Breast epithelium (tissue), 4 donors: ENCODE results near the gene PRDM16. TPM values are rescaled to one million over a fixed set of nuclear protein-coding genes. Genes with fewer than 3 reads are reported as not detected.

Experiments
- DNase-seq, 2 donors: peaks; one replicate each; pipeline ENCODE4 v3.0.0-alpha.2; 2019; ENCODE audit warnings: low spot score in 2 of 2
- H3K27ac ChIP-seq, 2 donors: fragments of 200-600 bp; sonication (generic) in 1 of 2; one replicate each; pipeline ENCODE4 v1.5.1; 2016 to 2019; ENCODE audit warnings: mild to moderate bottlenecking in 1 of 2
- H3K27me3 ChIP-seq, 2 donors: fragments of 200-600 bp; sonication (generic) in 1 of 2; one replicate each; pipeline versions ENCODE4 v1.5.1 to v1.6.0; 2017 to 2019; ENCODE audit warnings: control low read depth in 1 of 2, mild to moderate bottlenecking in 1 of 2
- H3K36me3 ChIP-seq: fragments of 200-600 bp; one replicate; pipeline ENCODE4 v1.5.1; 2019
- H3K4me1 ChIP-seq, 2 donors: fragments of 200-600 bp; sonication (generic); one replicate each; pipeline ENCODE4 v1.5.1; 2016 to 2019; ENCODE audit warnings: control low read depth in 1 of 2
- H3K4me3 ChIP-seq, 3 donors: fragments of 200-600 bp; sonication (generic); 1 replicate in 2 of 3; 2 replicates in 1 of 3; pipeline ENCODE4 v1.5.1; 2016 to 2019; ENCODE audit warnings: mild to moderate bottlenecking in 3 of 3, moderate library complexity in 2 of 3
- H3K9me3 ChIP-seq, 2 donors: fragments of 200-600 bp; sonication (generic) in 1 of 2; one replicate each; pipeline ENCODE4 v1.5.1; 2016 to 2019; ENCODE audit warnings: control low read depth in 1 of 2
- POLR2A ChIP-seq: fragments of 450-650 bp; IDR thresholded peaks from one replicate; pipeline ENCODE4 v1.6.1; 2016; ENCODE audit warnings: antibody characterized with exemption, mild to moderate bottlenecking, moderate library complexity
- POLR2AphosphoS5 ChIP-seq, 3 donors: sonication (generic); formaldehyde crosslinking; IDR thresholded peaks; one replicate each; pipeline ENCODE4 v1.6.1; 2017; ENCODE audit warnings: antibody characterized with exemption in 3 of 3
- intact Hi-C: fragments of 100-400 bp; cut with DNase I; formaldehyde crosslinking; loops from one replicate; pipeline ENCODE4 v1.15.1; 2023; ENCODE audit warnings: low total_unique reads
- total RNA-seq, 3 donors: library from RNA; depleted of rRNA; stranded (reverse); fragments of >200 nt; gene quantifications; one replicate each; pipeline ENCODE4 v1.1.0, GENCODE V29; 2016
- TF ChIP-seq, protein P1 (sequence below), 3 donors: fragments of 450-650 bp; IDR thresholded peaks; one replicate each; pipeline ENCODE4 v1.5.1; 2016 to 2017; ENCODE audit warnings: antibody characterized with exemption in 3 of 3, mild to moderate bottlenecking in 3 of 3, moderate library complexity in 3 of 3

The PRDM16 gene
- total RNA-seq, 3 donors from 2014 or later: 0.48 to 3.8 (median 3.6) TPM

GRCh38 chr1:3276341-3276800 is 207.4 kb downstream of the PRDM16 start:
- peak overlapping the region in 1 of 2 donors; percentile 25 for H3K27ac ChIP-seq
- no peak overlapping the region for H3K4me3 ChIP-seq
- H3K9me3 ChIP-seq: no peaks in the 10 kb centered on the region
- H3K4me1 ChIP-seq: no peaks in the 10 kb centered on the region
- peaks cover 0 to 54% of the 10 kb centered on the region in 2 donors for H3K27me3 ChIP-seq
- TF ChIP-seq POLR2AphosphoS5 (IDR thresholded peaks at IDR 0.05) (no peak), POLR2A (no peak)
- TF ChIP-seq, protein P1, sequence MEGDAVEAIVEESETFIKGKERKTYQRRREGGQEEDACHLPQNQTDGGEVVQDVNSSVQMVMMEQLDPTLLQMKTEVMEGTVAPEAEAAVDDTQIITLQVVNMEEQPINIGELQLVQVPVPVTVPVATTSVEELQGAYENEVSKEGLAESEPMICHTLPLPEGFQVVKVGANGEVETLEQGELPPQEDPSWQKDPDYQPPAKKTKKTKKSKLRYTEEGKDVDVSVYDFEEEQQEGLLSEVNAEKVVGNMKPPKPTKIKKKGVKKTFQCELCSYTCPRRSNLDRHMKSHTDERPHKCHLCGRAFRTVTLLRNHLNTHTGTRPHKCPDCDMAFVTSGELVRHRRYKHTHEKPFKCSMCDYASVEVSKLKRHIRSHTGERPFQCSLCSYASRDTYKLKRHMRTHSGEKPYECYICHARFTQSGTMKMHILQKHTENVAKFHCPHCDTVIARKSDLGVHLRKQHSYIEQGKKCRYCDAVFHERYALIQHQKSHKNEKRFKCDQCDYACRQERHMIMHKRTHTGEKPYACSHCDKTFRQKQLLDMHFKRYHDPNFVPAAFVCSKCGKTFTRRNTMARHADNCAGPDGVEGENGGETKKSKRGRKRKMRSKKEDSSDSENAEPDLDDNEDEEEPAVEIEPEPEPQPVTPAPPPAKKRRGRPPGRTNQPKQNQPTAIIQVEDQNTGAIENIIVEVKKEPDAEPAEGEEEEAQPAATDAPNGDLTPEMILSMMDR (IDR thresholded peaks at IDR 0.05): no peak
- H3K36me3 ChIP-seq: no peaks in the 10 kb centered on the region
- DNase-seq: no peak
- intact Hi-C loops: no loop called here

DNA sequence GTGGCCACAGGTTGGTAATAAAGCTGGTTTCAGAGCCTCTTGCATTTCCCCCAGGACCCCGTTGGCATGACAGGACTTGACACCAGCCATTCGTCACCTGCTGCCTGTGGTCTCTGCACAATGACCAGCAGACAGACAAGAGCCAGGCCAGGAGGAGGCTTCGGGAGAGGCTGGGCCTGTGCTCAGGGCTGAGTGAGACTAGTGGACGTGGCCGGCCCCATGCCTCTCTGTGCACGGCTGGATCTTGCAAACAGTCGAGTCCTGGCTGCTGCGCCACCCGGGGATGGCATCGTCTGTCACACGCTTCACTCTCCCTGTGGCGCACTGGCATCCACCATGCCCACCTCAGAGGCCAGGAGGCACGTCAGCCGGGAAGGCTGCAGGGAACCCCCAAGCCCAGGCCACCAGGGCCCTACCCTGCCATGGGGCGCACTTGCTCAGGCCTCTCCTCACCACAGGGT is 208.0 kb downstream of the PRDM16 start:
- Histone ChIP-seq H3K4me1 (no peaks in the 10 kb centered on the region), H3K27me3 (peaks cover 0 to 56% of the 10 kb centered on the region in 2 donors), H3K9me3 (no peaks in the 10 kb centered on the region), H3K4me3 (no peak overlapping the region), H3K27ac (no peak overlapping the region), H3K36me3 (no peaks in the 10 kb centered on the region)
- no peak for TF ChIP-seq POLR2A
- TF ChIP-seq, protein P1 (IDR thresholded peaks at IDR 0.05): no peak
- no peak for TF ChIP-seq POLR2AphosphoS5 (IDR thresholded peaks at IDR 0.05)
- no peak for DNase-seq
- intact Hi-C loops: no loop called here

DNA sequence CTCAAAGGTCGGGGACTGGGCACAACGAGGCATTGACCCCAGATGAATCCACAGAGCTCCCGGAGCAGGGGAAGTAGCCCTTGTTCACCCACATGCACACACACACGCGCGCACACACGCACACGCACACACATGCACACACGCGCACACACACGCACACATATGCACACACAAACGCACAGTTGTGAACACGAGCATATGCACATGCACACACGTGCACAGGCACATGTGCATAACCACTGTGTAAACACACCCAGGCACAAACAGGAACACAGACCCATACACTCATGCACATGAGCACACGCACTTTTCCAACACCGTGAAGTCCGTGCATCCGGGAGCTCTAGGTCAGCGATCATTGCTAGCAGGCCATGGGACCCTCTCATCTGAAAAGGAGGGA is 208.6 kb downstream of the PRDM16 start:
- intact Hi-C loops: no loop called here
- DNase-seq: no peak
- no peak overlapping the region for H3K27ac ChIP-seq

DNA sequence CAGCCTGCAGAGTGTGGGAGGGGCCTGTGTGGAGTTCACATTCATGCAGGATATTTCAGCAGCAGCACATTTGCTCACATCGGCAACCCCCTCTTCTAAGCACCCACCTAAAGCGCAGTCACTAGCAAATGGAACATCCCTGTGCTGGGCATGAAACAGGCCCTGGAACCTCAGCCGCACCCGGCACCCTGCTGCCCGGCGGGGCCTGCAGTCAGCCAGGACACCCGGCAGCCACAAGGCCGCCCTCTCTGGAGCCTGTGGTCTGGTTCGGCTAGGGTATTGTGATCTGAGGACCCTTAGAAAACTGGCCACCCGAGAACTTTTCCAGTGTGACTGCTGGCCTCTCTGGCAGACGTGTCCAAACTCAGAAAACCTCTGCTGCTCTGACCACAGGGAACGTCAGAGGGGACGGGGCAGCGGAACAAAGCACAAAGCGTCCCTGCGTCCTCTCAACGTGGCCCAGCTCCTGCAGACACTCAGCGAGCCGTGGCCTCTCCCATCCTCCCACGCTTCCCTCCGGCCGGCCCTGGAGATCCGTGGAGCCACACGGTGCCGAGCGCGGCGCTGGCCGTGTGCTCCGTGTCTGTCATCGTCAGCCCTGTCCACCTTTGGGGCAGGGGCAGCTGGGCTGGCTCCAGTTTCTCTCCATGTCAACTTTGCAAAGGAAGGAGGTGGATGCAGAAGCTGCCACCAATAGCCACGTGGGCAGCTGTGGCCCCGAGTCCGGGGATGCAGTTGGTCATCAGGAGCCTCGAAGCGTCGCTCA is 209.6 kb downstream of the PRDM16 start:
- Histone ChIP-seq H3K9me3 (no peaks in the 10 kb centered on the region), H3K36me3 (no peaks in the 10 kb centered on the region), H3K4me3 (no peak overlapping the region), H3K4me1 (no peaks in the 10 kb centered on the region), H3K27me3 (peaks cover 0 to 57% of the 10 kb centered on the region in 2 donors), H3K27ac (no peak overlapping the region)
- no peak for DNase-seq
- TF ChIP-seq, protein P1 (IDR thresholded peaks at IDR 0.05): no peak
- TF ChIP-seq POLR2AphosphoS5 (IDR thresholded peaks at IDR 0.05) (no peak), POLR2A (no peak)
- intact Hi-C loops: no loop called here

More for the DNA sequence above, 208.6 kb downstream of the PRDM16 start:
- Histone ChIP-seq H3K4me1 (no peaks in the 10 kb centered on the region), H3K27me3 (peaks cover 0 to 56% of the 10 kb centered on the region in 2 donors), H3K9me3 (no peaks in the 10 kb centered on the region), H3K4me3 (no peak overlapping the region), H3K36me3 (no peaks in the 10 kb centered on the region)
- no peak for TF ChIP-seq POLR2AphosphoS5 (IDR thresholded peaks at IDR 0.05)
- TF ChIP-seq, protein P1 (IDR thresholded peaks at IDR 0.05): no peak
- TF ChIP-seq POLR2A: no peak

GRCh38 chr1:3279182-3279470 is 210.1 kb downstream of the PRDM16 start:
- intact Hi-C loops: no loop called here
- Histone ChIP-seq H3K9me3 (no peaks in the 10 kb centered on the region), H3K4me3 (no peak overlapping the region), H3K4me1 (no peaks in the 10 kb centered on the region), H3K27me3 (peaks cover 0 to 61% of the 10 kb centered on the region in 2 donors), H3K36me3 (no peaks in the 10 kb centered on the region), H3K27ac (no peak overlapping the region)
- TF ChIP-seq POLR2A (no peak), POLR2AphosphoS5 (IDR thresholded peaks at IDR 0.05) (no peak)
- TF ChIP-seq, protein P1 (IDR thresholded peaks at IDR 0.05): no peak
- DNase-seq: no peak
